ENCODE results near the gene PYGO2.
"Not testable (repeated sequence)": the region's sequence is repeated elsewhere in the genome, so short reads cannot be mapped to it uniquely, and the experiment has no call there.

PYGO2 gene

DNA sequence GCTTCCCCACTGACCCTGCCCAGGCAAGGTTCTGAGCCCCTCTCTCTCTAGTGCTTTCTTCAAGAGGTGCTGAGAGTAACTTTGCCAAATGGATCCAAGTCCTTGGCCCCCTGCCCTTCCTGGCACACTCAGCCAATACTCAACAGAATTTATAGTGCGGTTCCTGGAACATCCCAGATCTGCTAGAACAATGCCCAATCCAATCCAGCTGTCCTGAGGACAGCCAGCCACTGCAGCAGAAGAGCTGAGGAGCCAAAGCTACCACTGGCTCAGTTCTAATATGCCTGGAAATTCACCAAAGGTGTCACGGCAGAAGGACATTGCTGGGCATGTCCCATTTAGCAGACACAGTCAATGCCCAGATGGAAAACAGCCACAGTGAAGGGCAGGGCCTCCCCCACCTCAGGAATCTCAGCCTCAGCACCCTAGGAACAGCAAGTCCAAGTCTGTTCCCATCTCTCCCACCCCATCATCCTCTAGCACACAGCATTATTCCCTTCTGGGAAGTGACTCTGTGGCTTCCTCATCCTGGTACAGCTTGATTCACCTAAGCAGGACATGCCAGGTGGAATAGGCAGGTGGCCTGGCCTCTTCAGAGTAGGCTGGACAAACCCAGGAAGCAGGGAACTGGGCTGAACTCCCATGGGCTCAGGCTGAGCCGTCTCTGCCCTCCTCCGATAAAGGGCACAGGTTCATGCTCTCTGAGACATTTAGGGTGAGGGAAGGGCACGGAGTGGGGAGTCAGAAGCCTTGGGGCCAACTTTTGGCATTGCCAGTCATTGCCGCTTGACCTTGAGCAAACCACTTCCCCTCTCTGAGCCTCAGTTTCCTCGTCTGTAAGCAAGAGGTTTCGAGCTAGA is 49.7 kb downstream of the PYGO2 start:
- TF ChIP-seq, protein P1, sequence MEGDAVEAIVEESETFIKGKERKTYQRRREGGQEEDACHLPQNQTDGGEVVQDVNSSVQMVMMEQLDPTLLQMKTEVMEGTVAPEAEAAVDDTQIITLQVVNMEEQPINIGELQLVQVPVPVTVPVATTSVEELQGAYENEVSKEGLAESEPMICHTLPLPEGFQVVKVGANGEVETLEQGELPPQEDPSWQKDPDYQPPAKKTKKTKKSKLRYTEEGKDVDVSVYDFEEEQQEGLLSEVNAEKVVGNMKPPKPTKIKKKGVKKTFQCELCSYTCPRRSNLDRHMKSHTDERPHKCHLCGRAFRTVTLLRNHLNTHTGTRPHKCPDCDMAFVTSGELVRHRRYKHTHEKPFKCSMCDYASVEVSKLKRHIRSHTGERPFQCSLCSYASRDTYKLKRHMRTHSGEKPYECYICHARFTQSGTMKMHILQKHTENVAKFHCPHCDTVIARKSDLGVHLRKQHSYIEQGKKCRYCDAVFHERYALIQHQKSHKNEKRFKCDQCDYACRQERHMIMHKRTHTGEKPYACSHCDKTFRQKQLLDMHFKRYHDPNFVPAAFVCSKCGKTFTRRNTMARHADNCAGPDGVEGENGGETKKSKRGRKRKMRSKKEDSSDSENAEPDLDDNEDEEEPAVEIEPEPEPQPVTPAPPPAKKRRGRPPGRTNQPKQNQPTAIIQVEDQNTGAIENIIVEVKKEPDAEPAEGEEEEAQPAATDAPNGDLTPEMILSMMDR (IDR thresholded peaks at IDR 0.05): no peak
- no peak for DNase-seq (ENCODE audit: low spot score)
- H3K4me3 ChIP-seq: no peak overlapping the region
- no peak overlapping the region for H3K27ac ChIP-seq

- Histone ChIP-seq H3K4me3 (no peak overlapping the region), H3K27ac (no peak overlapping the region)
- no peak for DNase-seq (ENCODE audit: low spot score)
- TF ChIP-seq, protein P1 (IDR thresholded peaks at IDR 0.05): no peak
These were observed 50.7 kb downstream of the PYGO2 start for GRCh38 chr1:154910851-154911250.

DNA sequence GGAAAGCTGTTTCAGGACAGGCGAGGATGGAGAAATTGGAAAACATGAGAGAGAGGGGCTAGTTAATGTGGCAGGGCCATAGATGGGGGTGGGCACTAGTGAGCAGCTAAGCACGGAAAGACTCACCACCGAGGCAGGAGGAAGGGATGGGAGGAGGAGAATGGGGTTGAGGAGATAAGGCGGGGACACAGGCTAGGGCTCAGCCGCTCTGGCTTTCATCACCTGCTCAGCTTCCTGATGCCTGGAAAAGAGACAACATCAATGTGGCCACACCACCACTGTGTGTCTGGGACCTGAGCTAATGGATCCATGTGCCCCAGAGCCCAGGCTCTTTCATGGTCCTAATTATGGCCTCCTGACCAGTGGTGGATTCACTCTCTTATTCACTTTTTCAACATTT is 52.6 kb downstream of the PYGO2 start:
- DNase-seq (ENCODE audit: low spot score): no peak
- Histone ChIP-seq H3K4me3 (no peak overlapping the region), H3K27ac (no peak overlapping the region)
- TF ChIP-seq, protein P1 (IDR thresholded peaks at IDR 0.05): no peak

- not testable (repeated sequence) for DNase-seq (ENCODE audit: low spot score); H3K27ac ChIP-seq
These were observed 53.5 kb downstream of the PYGO2 start for GRCh38 chr1:154908129-154908528.

More at GRCh38 chr1:154908129-154908528, 53.5 kb downstream of the PYGO2 start:
- H3K4me3 ChIP-seq: not testable (repeated sequence)

All from coronary artery (tissue), 2 donors.